A549 (cell line): ENCODE results near the gene GHR. TPM values are rescaled to one million over a fixed set of nuclear protein-coding genes. Genes with fewer than 3 reads are reported as not detected.

ENCODE experiments used
- ATAC-seq, 2 experiments: fragments of 200-7000 bp in 1 of 2; fragments of >200 bp in 1 of 2; cut with Nextera tagmentation in 1 of 2; cut with Tn5 transposase in 1 of 2; 3 replicates each; pipeline versions ENCODE4 v1.8.0 to v1.9.1; 2018 to 2020; ENCODE audit warnings: mild to moderate bottlenecking in 1 of 2, moderate library complexity in 1 of 2
- CTCF ChIA-PET: fragments of 300-600 bp; sonication (Branson Sonifier 250); formaldehyde crosslinking; extraction: SDS; loops from one replicate; lab custom pipeline; 2021; ENCODE audit warnings: antibody characterized with exemption, inconsistent platforms; lab: Yijun Ruan, JAX
- POLR2A ChIA-PET: fragments of 350-600 bp; formaldehyde crosslinking; extraction: SDS; loops from one replicate; lab custom pipeline; 2021; ENCODE audit warnings: antibody characterized with exemption, inconsistent platforms; lab: Yijun Ruan, JAX
- DNase-seq, 2 experiments: peaks; one replicate each; pipeline versions ENCODE4 v3.0.0 to v3.0.0-alpha.2; 2011 to 2016; ENCODE audit warnings: low read depth in 1 of 2, low spot score in 1 of 2
- FAIRE-seq: peaks from 2 replicates; lab custom pipeline; 2011; peaks lifted over from hg19 to GRCh38; lab: Jason Lieb, UNC
- H3K27ac ChIP-seq, 2 experiments: fragments of >200 bp; sonication (Bioruptor Twin); formaldehyde crosslinking; 3 replicates each; pipeline ENCODE4 v1.5.1; 2016 to 2017
- H3K4me1 ChIP-seq: fragments of >200 bp; sonication (Bioruptor Twin); formaldehyde crosslinking; 3 replicates; pipeline ENCODE4 v1.6.1; 2016
- H3K4me2 ChIP-seq: fragments of >200 bp; sonication (Bioruptor Twin); formaldehyde crosslinking; 3 replicates; pipeline ENCODE4 v1.6.1; 2016
- H3K4me3 ChIP-seq: fragments of >200 bp; sonication (Bioruptor Twin); formaldehyde crosslinking; 3 replicates; pipeline ENCODE4 v1.5.1; 2016
- H3K9me3 ChIP-seq: fragments of >200 bp; sonication (Bioruptor Twin); formaldehyde crosslinking; 3 replicates; pipeline ENCODE4 v1.6.1; 2016
- BHLHE40 ChIP-seq: IDR thresholded peaks from 2 replicates; pipeline ENCODE4 v1.6.1; 2012; ENCODE audit warnings: low read depth, low read length, inconsistent platforms
- CEBPB ChIP-seq, 2 experiments: fragments of >200 bp in 1 of 2; sonication (Bioruptor Twin) in 1 of 2; formaldehyde crosslinking in 1 of 2; IDR thresholded peaks; 2 replicates each; pipeline ENCODE4 v1.6.1; 2012 to 2016
- EHMT2 ChIP-seq: fragments of 200-600 bp; sonication (generic); IDR thresholded peaks from 2 replicates; pipeline ENCODE4 v1.6.1; 2016; ENCODE audit warnings: antibody characterized with exemption, low read depth, mild to moderate bottlenecking, moderate library complexity
- ESRRA ChIP-seq: fragments of 150-350 bp; IDR thresholded peaks from 2 replicates; pipeline ENCODE4 v1.6.1; 2014; ENCODE audit warnings: mild to moderate bottlenecking, low read length, borderline replicate concordance
- FOXS1 ChIP-seq: fragments of 250-450 bp; sonication (Bioruptor Pico); IDR thresholded peaks from 2 replicates; pipeline ENCODE4 v1.5.0; 2020; ENCODE audit warnings: mild to moderate bottlenecking, moderate library complexity
- HOXA7 ChIP-seq: fragments of 250-450 bp; sonication (Bioruptor Pico); IDR thresholded peaks from 2 replicates; pipeline ENCODE4 v1.5.0; 2020; ENCODE audit warnings: mild to moderate bottlenecking, moderate library complexity
- HOXB5 ChIP-seq: fragments of 250-450 bp; sonication (Bioruptor Pico); IDR thresholded peaks from 2 replicates; pipeline ENCODE4 v1.5.0; 2020; ENCODE audit warnings: mild to moderate bottlenecking, moderate library complexity
- JUN ChIP-seq, 2 experiments: fragments of >200 bp; sonication (Bioruptor Twin); formaldehyde crosslinking; IDR thresholded peaks; 2 replicates in 1 of 2; 3 replicates in 1 of 2; pipeline ENCODE4 v1.6.1; 2016 to 2017
- KDM1A ChIP-seq: fragments of 200-600 bp; sonication (generic); IDR thresholded peaks from 2 replicates; pipeline ENCODE4 v1.6.1; 2016; ENCODE audit warnings: low read depth, mild to moderate bottlenecking
- POLR2A ChIP-seq: IDR thresholded peaks from 2 replicates; pipeline ENCODE4 v1.6.1; 2012; ENCODE audit warnings: mild to moderate bottlenecking, low read length
- RFX5 ChIP-seq: fragments of 450-650 bp; IDR thresholded peaks from 2 replicates; pipeline ENCODE4 v1.7.1; 2014; ENCODE audit warnings: antibody characterized with exemption, mild to moderate bottlenecking, moderate library complexity
- RNF2 ChIP-seq: fragments of 200-600 bp; sonication (generic); IDR thresholded peaks from 2 replicates; pipeline ENCODE4 v1.6.1; 2016; ENCODE audit warnings: low read depth, mild to moderate bottlenecking, antibody characterized with exemption, moderate library complexity, borderline replicate concordance
- SMC3 ChIP-seq: fragments of >200 bp; sonication (Bioruptor Twin); formaldehyde crosslinking; IDR thresholded peaks from 3 replicates; pipeline ENCODE4 v1.6.1; 2018; ENCODE audit warnings: inconsistent platforms
- TFCP2L1 ChIP-seq: fragments of 250-450 bp; sonication (Bioruptor Pico); IDR thresholded peaks from 2 replicates; pipeline ENCODE4 v1.5.0; 2021; ENCODE audit warnings: mild to moderate bottlenecking
- ZNF302 ChIP-seq: fragments of 250-450 bp; sonication (Bioruptor Pico); IDR thresholded peaks from 2 replicates; pipeline ENCODE4 v1.9.0; 2021; ENCODE audit warnings: inconsistent platforms, mild to moderate bottlenecking, moderate library complexity
- WGBS: methylation state at CpG from one replicate; pipeline ENCODE4 v1.1.6; 2017; ENCODE audit errors: missing lambda C conversion rate; 5-methylcytosine and 5-hydroxymethylcytosine counted together
- polyA plus RNA-seq, 4 experiments: library from polyadenylated mRNA; depleted of rRNA in 3 of 4; stranded (reverse); fragments of >200 nt; fragmentation: RNase III in 1 of 4; extraction: RNeasy Plus Mini Kit Qiagen cat#74134 plus additional on column Dnase treatment in 1 of 4; gene quantifications; 2 replicates in 3 of 4; 3 replicates in 1 of 4; pipeline ENCODE4 v1.2.3, GENCODE V29; 2011 to 2017
- TF ChIP-seq, protein P1 (sequence below): fragments of 200-600 bp; sonication (generic); IDR thresholded peaks from 2 replicates; pipeline ENCODE4 v1.6.1; 2016; ENCODE audit warnings: antibody characterized with exemption, mild to moderate bottlenecking, moderate library complexity
- TF ChIP-seq, protein P2 (sequence below): fragments of >200 bp; sonication (Bioruptor Twin); formaldehyde crosslinking; IDR thresholded peaks from 3 replicates; pipeline ENCODE4 v1.6.1; 2016
- TF ChIP-seq, protein P3 (sequence below): IDR thresholded peaks from 2 replicates; pipeline ENCODE4 v1.6.1; 2012; ENCODE audit warnings: low read depth, borderline replicate concordance
- TF ChIP-seq, protein P4 (sequence below): fragments of 150-350 bp; IDR thresholded peaks from 2 replicates; pipeline ENCODE4 v1.6.1; 2014; ENCODE audit warnings: low read depth, mild to moderate bottlenecking, low read length

GHR gene
- polyA plus RNA-seq, 2 of the 4 experiments (the other 2 are of a cell fraction): 0.05 TPM; not detected in 1

DNA sequence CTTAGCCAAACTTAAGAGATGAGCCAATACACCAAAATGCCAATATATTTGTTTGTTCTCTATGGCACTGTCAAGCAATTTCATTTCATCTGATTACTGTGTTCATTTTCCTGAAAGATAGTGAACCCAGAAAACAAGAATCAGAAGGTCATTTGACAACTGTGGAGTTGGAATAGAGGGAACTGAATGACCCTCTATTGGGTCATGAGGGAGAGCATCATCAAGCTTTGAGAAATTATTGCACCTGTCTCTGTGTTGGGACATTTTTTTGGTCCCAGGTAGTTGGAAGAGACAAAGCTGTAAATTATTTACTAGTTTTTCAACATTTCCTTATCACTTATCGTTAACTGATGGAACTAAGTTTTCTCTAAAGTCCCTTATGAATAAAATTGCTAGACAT lies 129.4 kb downstream of the GHR start:
- ATAC-seq: no peak
- ChIA-PET POLR2A (no interaction called here), CTCF (interaction anchor here (1.2 kb wide), 1 partner anchor 75 kb away, joined by 3 read pairs; no protein-coding TSS in a partner anchor)
- no peak overlapping the region for H3K4me3 ChIP-seq
- 0% methylated on average over 1 of the region's 1 CpG for WGBS
- DNase-seq: no peak
- no peak for TF ChIP-seq SMC3
- no peak for TF ChIP-seq EHMT2
- TF ChIP-seq HOXA7 (CRISPR knock-in tag): no peak
- TF ChIP-seq KDM1A: no peak
- TF ChIP-seq POLR2A: no peak
- no peak for TF ChIP-seq ESRRA
- no peak for TF ChIP-seq ZNF302 (CRISPR knock-in tag)
- TF ChIP-seq BHLHE40: no peak
- TF ChIP-seq RNF2: no peak
- TF ChIP-seq, protein P1, sequence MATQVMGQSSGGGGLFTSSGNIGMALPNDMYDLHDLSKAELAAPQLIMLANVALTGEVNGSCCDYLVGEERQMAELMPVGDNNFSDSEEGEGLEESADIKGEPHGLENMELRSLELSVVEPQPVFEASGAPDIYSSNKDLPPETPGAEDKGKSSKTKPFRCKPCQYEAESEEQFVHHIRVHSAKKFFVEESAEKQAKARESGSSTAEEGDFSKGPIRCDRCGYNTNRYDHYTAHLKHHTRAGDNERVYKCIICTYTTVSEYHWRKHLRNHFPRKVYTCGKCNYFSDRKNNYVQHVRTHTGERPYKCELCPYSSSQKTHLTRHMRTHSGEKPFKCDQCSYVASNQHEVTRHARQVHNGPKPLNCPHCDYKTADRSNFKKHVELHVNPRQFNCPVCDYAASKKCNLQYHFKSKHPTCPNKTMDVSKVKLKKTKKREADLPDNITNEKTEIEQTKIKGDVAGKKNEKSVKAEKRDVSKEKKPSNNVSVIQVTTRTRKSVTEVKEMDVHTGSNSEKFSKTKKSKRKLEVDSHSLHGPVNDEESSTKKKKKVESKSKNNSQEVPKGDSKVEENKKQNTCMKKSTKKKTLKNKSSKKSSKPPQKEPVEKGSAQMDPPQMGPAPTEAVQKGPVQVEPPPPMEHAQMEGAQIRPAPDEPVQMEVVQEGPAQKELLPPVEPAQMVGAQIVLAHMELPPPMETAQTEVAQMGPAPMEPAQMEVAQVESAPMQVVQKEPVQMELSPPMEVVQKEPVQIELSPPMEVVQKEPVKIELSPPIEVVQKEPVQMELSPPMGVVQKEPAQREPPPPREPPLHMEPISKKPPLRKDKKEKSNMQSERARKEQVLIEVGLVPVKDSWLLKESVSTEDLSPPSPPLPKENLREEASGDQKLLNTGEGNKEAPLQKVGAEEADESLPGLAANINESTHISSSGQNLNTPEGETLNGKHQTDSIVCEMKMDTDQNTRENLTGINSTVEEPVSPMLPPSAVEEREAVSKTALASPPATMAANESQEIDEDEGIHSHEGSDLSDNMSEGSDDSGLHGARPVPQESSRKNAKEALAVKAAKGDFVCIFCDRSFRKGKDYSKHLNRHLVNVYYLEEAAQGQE: no peak
- H3K4me1 ChIP-seq: no peaks in the 10 kb centered on the region
- no peak overlapping the region for H3K27ac ChIP-seq
- FAIRE-seq: no peak
- no peak overlapping the region for H3K4me2 ChIP-seq
- H3K9me3 ChIP-seq: no peaks in the 10 kb centered on the region

DNA sequence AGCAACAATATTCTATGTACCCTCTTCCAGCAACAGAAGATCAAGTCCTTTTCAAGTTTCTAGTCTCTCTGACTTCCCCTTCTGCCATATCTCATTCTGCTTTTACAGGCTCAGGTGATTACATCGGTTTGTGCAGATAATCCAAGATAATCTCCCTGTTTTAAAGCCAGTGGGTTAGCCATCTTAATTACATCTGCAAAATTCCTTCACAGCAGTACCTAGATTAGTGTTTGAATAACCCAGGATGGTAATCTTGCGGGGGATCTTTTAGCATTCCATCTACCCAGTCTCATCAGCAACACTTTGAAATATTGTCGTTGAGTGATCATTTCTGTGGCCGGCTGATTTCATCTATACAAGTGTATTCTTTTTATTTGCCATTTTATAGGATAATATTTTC lies 130.2 kb downstream of the GHR start:
- no peaks in the 10 kb centered on the region for H3K9me3 ChIP-seq
- no peak overlapping the region for H3K27ac ChIP-seq
- TF ChIP-seq, protein P1: no peak
- TF ChIP-seq CEBPB (IDR thresholded peaks at IDR 0.05) (no peak), JUN (IDR thresholded peaks at IDR 0.05) (no peak), HOXA7 (CRISPR knock-in tag) (no peak), RFX5 (no peak), HOXB5 (CRISPR knock-in tag) (no peak), TFCP2L1 (no peak), FOXS1 (CRISPR knock-in tag) (no peak)
- TF ChIP-seq, protein P2, sequence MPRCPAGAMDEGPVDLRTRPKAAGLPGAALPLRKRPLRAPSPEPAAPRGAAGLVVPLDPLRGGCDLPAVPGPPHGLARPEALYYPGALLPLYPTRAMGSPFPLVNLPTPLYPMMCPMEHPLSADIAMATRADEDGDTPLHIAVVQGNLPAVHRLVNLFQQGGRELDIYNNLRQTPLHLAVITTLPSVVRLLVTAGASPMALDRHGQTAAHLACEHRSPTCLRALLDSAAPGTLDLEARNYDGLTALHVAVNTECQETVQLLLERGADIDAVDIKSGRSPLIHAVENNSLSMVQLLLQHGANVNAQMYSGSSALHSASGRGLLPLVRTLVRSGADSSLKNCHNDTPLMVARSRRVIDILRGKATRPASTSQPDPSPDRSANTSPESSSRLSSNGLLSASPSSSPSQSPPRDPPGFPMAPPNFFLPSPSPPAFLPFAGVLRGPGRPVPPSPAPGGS: no peak
- TF ChIP-seq, protein P3, sequence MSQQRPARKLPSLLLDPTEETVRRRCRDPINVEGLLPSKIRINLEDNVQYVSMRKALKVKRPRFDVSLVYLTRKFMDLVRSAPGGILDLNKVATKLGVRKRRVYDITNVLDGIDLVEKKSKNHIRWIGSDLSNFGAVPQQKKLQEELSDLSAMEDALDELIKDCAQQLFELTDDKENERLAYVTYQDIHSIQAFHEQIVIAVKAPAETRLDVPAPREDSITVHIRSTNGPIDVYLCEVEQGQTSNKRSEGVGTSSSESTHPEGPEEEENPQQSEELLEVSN: no peak
- TF ChIP-seq, protein P4, sequence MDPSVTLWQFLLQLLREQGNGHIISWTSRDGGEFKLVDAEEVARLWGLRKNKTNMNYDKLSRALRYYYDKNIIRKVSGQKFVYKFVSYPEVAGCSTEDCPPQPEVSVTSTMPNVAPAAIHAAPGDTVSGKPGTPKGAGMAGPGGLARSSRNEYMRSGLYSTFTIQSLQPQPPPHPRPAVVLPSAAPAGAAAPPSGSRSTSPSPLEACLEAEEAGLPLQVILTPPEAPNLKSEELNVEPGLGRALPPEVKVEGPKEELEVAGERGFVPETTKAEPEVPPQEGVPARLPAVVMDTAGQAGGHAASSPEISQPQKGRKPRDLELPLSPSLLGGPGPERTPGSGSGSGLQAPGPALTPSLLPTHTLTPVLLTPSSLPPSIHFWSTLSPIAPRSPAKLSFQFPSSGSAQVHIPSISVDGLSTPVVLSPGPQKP: no peak
- TF ChIP-seq, all 56 proteins: peak for 0
- no peak for DNase-seq
- FAIRE-seq: no peak
- CTCF ChIA-PET: interaction anchor here (1.2 kb wide), 1 partner anchor 74 kb away, joined by 3 read pairs; no protein-coding TSS in a partner anchor
- H3K4me3 ChIP-seq: no peak overlapping the region
- 9% methylated on average over 4 of the region's 4 CpGs for whole genome bisulfite sequencing
- POLR2A ChIA-PET: no interaction called here
- no peaks in the 10 kb centered on the region for H3K4me1 ChIP-seq
- ATAC-seq: no peak
- no peak overlapping the region for H3K4me2 ChIP-seq
